GM10248 (cell line): Measurements from ENCODE around the gene NUP42.

Experiments
- CTCF ChIA-PET: fragments of 300-600 bp; sonication (Branson Sonifier 250); formaldehyde crosslinking; extraction: SDS; loops from one replicate; lab custom pipeline; 2021; ENCODE audit warnings: antibody characterized with exemption; lab: Yijun Ruan, JAX
- POLR2A ChIA-PET: fragments of 350-650 bp; sonication (Branson Sonifier 250); formaldehyde crosslinking; extraction: SDS; loops from one replicate; lab custom pipeline; 2020; ENCODE audit warnings: antibody characterized with exemption; lab: Yijun Ruan, JAX
- DNase-seq: peaks from one replicate; pipeline ENCODE4 v3.0.0; 2012; ENCODE audit errors: extremely low spot score
- TF ChIP-seq, protein P1 (sequence below): IDR thresholded peaks from 2 replicates; pipeline ENCODE4 v1.5.1; 2012; ENCODE audit warnings: mild to moderate bottlenecking, low read depth; ENCODE audit errors: extremely low read depth, missing control alignments, control extremely low read depth

The NUP42 gene

DNA sequence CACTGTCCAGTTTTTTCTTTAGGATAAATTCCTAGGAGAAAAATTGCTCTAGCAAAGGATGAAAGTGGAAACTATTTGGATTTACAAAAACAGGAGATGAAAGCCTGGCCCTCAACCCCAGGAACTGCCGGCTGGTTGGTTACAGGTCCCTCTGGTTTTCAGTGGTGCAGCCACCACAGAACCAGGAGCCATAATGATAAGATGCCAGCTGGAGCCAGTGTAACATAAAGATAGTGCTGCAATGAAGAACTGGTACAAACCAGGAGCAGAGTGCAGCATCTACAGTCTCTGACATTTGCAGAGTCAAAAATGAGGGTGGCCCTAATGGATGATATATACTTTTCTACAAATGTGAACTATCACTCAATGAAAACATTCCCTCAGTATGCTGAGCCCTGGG lies 20.4 kb upstream of the NUP42 start:
- CTCF ChIA-PET, result no interaction called here
- TF ChIP-seq, protein P1, sequence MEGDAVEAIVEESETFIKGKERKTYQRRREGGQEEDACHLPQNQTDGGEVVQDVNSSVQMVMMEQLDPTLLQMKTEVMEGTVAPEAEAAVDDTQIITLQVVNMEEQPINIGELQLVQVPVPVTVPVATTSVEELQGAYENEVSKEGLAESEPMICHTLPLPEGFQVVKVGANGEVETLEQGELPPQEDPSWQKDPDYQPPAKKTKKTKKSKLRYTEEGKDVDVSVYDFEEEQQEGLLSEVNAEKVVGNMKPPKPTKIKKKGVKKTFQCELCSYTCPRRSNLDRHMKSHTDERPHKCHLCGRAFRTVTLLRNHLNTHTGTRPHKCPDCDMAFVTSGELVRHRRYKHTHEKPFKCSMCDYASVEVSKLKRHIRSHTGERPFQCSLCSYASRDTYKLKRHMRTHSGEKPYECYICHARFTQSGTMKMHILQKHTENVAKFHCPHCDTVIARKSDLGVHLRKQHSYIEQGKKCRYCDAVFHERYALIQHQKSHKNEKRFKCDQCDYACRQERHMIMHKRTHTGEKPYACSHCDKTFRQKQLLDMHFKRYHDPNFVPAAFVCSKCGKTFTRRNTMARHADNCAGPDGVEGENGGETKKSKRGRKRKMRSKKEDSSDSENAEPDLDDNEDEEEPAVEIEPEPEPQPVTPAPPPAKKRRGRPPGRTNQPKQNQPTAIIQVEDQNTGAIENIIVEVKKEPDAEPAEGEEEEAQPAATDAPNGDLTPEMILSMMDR, result no peak
- DNase-seq, result no peak
- POLR2A ChIA-PET, result no interaction called here

DNA sequence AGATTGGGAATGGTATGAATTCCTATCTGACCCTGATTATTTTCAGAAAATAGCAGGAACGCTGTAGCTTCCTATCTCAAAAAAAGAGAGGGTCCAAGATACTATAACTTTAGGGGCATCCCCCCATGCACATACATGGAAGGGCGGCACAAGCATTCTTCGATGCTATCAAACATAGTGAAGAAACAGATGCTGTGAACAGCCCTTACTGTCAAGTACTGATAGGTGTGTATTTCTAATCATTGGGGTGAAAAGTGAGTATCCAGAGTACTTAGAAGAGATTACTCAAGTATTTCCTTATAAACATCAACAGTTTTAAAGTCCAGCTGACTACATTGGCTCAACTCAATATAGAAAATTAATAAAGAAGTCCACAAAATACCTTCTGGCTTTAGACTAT lies 17.0 kb upstream of the NUP42 start:
- ChIA-PET CTCF (no interaction called here), POLR2A (no interaction called here)
- TF ChIP-seq, protein P1, result no peak
- no peak for DNase-seq

DNA sequence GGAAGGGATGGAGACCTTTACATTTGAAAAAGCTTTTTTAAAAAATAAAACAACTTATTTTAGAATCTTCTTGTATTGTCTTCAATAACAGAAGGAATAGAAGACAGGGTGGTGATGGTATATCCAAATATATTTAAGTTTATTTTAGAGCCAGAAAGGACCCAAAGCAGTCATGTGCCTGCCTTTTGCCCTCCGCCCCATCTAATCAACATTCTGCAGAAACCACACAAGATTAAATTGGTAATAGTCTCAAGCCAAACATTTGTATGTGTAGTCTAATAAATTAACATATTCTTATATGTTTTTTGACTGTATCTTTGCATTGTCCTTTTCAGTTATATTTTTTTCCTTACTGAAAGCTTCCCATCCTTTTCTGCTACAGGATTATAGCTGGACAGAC lies 16.5 kb upstream of the NUP42 start:
- ChIA-PET CTCF (interaction anchor here (1.1 to 1.3 kb wide), 2 partner anchors 19 to 28 kb away, joined by 3 read pairs; no protein-coding TSS in a partner anchor), POLR2A (no interaction called here)
- DNase-seq, result no peak
- TF ChIP-seq, protein P1, result no peak

- DNase-seq, result no peak
These were observed 14.2 kb upstream of the NUP42 start for GRCh38 chr7:23167691-23168090.

DNA sequence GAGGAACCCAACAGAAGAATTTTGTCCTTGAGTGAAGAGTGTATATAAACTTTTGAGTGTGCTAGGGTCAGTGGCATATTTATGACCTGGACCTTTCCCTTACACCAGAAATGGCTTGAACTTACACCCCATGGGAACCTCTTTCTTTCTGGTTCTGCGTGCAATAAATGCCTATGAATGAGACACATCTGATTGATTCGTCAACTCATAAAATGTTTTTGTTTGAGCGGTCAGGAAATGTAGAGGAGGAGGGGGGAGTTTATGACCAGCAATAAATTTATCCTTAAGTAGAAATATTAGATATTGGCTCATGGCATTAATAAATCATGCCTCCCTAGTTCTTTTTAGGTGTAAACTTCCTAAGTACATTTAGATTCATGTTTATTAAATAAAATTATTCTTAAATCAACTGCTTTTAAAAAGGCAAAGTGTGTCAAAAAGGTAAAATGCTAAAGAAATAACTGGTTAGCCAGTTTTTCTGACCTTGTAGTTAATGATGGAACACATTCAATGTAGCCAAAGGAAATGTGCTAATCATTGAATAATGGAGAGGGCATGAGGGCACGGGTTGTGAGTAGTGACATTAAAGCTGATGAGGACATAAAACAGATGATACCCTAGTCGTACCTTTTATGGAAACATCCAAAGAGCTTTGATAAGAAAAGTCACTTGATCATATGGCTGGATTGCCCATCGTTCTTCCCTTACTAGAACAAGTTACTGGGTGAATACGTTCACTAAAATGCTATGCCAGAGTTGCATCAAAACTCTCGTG lies 13.6 kb upstream of the NUP42 start:
- ChIA-PET POLR2A (no interaction called here), CTCF (interaction anchor here (0.7 to 2.0 kb wide), 4 partner anchors 8 to 19 kb away, joined by 3 to 8 read pairs (median 4); no protein-coding TSS in a partner anchor)
- TF ChIP-seq, protein P1, result no peak
- no peak for DNase-seq

More at GRCh38 chr7:23167691-23168090, 14.2 kb upstream of the NUP42 start:
- TF ChIP-seq, protein P1, result no peak
- ChIA-PET CTCF (interaction anchor here (0.9 kb wide), 1 partner anchor 9 kb away, joined by 5 read pairs; no protein-coding TSS in a partner anchor), POLR2A (no interaction called here)

DNA sequence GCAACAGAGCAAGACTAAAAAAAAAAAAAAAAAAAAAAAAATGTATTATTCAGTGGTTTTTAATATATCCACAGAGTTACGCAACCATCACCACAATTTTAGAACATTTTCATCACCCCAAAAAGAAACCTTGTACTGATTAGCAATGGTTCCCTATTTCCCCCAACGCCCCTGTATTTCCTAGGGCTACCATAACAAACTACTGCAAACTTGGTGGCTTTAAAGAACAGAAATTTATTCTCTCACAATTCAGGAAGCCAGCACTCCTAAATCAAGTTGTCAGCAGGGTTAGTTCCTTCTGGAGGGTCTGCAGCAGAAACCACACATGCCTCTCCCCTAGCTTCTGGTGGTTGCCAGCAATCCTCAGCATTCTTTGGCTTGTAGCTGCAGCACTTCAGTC lies 5.9 kb upstream of the NUP42 start:
- ChIA-PET POLR2A (no interaction called here), CTCF (interaction anchor here (1.2 to 1.7 kb wide), 2 partner anchors 9 to 89 kb away, joined by 4 to 6 read pairs; no protein-coding TSS in a partner anchor)
- TF ChIP-seq, protein P1, result no peak
- no peak for DNase-seq
